ENCODE results near the gene GSC2. TPM values are rescaled to one million over a fixed set of nuclear protein-coding genes. Genes with fewer than 3 reads are reported as not detected.

GSC2 gene
- total RNA-seq, 4 donors from 2014 or later = not detected

GRCh38 chr22:19180740-19181410 lies 30.8 kb upstream of the GSC2 start:
- Histone ChIP-seq H3K27ac (peak overlapping the region in 2 of 4 donors; percentile 10 to 27), H3K4me1 (peaks cover 7 to 15% of the 10 kb centered on the region in 2 donors), H3K4me3 (no peak overlapping the region), H3K27me3 (no peaks in the 10 kb centered on the region), H3K9me3 (no peaks in the 10 kb centered on the region), H3K36me3 (peaks cover 0 to 55% of the 10 kb centered on the region in 2 donors)
- DNase-seq = no peak
- no peak for TF ChIP-seq POLR2A (IDR thresholded peaks at IDR 0.05)
- TF ChIP-seq CTCF (IDR thresholded peaks at IDR 0.05 in 4 of 5, conservative IDR thresholded peaks at IDR 0.05 in 1 of 5) = no peak
- intact Hi-C loops (cut with DNase I; ENCODE audit: low total_unique reads) (loop anchor here (5.0 kb wide), 1 partner anchor 36 kb away; no protein-coding TSS in a partner anchor), in situ Hi-C loops (cut with MboI; ENCODE audit: low sequenced_read_pairs in 4 of 4) (loop anchor here in 1 of 4 donors (25.0 kb wide), 1 partner anchor 281 kb away; no protein-coding TSS in a partner anchor)
- no peak for ATAC-seq

GRCh38 chr22:19180234-19180633 lies 30.1 kb upstream of the GSC2 start:
- H3K36me3 ChIP-seq = peaks cover 0 to 52% of the 10 kb centered on the region in 2 donors
- H3K27ac ChIP-seq = peak overlapping the region in 2 of 4 donors; percentile 10 to 94
- TF ChIP-seq CTCF (IDR thresholded peaks at IDR 0.05 in 4 of 5, conservative IDR thresholded peaks at IDR 0.05 in 1 of 5) = no peak
- no peak for TF ChIP-seq POLR2A (IDR thresholded peaks at IDR 0.05)

GRCh38 chr22:19179497-19180048 lies 29.5 kb upstream of the GSC2 start:
- DNase-seq (peak; percentile 58 to 83), ATAC-seq (peak; percentile 41 to 71)
- Histone ChIP-seq H3K27ac (peak overlapping the region; percentile 76 to 94 (median 84)), H3K9me3 (no peaks in the 10 kb centered on the region), H3K36me3 (peaks cover 0 to 48% of the 10 kb centered on the region in 2 donors), H3K27me3 (no peaks in the 10 kb centered on the region), H3K4me3 (peak overlapping the region; percentile 43 to 71 (median 61)), H3K4me1 (peaks cover 14 to 21% of the 10 kb centered on the region in 2 donors)
- in situ Hi-C loops (cut with MboI; ENCODE audit: low sequenced_read_pairs in 4 of 4) = loop anchor here in 1 of 4 donors (25.0 kb wide), 1 partner anchor 283 kb away; no protein-coding TSS in a partner anchor
- intact Hi-C loops (cut with DNase I; ENCODE audit: low total_unique reads) = loop anchor here (2.0 to 5.0 kb wide), 4 partner anchors 38 to 299 kb away; partner anchors contain the start of genes CDC45, CLTCL1, HIRA and MRPL40
- TF ChIP-seq POLR2A (IDR thresholded peaks at IDR 0.05) (no peak), CTCF (IDR thresholded peaks at IDR 0.05 in 4 of 5, conservative IDR thresholded peaks at IDR 0.05 in 1 of 5) (peak; percentile 62 to 76 (median 72))

More at GRCh38 chr22:19180234-19180633, 30.1 kb upstream of the GSC2 start:
- in situ Hi-C loops (cut with MboI; ENCODE audit: low sequenced_read_pairs in 4 of 4) (loop anchor here in 1 of 4 donors (25.0 kb wide), 1 partner anchor 282 kb away; no protein-coding TSS in a partner anchor), intact Hi-C loops (cut with DNase I; ENCODE audit: low total_unique reads) (loop anchor here (5.0 kb wide), 1 partner anchor 37 kb away; no protein-coding TSS in a partner anchor)
- no peak for ATAC-seq
- DNase-seq = no peak
- Histone ChIP-seq H3K4me3 (no peak overlapping the region), H3K27me3 (no peaks in the 10 kb centered on the region), H3K4me1 (peaks cover 7 to 15% of the 10 kb centered on the region in 2 donors), H3K9me3 (no peaks in the 10 kb centered on the region)

- TF ChIP-seq POLR2A (IDR thresholded peaks at IDR 0.05) (peak; percentile 49 to 57), CTCF (IDR thresholded peaks at IDR 0.05 in 4 of 5, conservative IDR thresholded peaks at IDR 0.05 in 1 of 5) (no peak)
- intact Hi-C loops (cut with DNase I; ENCODE audit: low total_unique reads) = loop anchor here (2.0 to 5.0 kb wide), 3 partner anchors 112 to 300 kb away; partner anchors contain the start of genes CDC45, CLTCL1, HIRA and MRPL40
- Histone ChIP-seq H3K27ac (peak within 1 kb of the TSS; percentile 76 to 97 (median 93)), H3K9me3 (no peaks in the 10 kb centered on the region), H3K4me1 (peaks cover 18 to 28% of the 10 kb centered on the region in 2 donors), H3K27me3 (no peaks in the 10 kb centered on the region), H3K36me3 (peaks cover 0 to 41% of the 10 kb centered on the region in 2 donors), H3K4me3 (peak within 1 kb of the TSS; percentile 58 to 76 (median 70))
- peak; percentile 78 to 87 for DNase-seq
- in situ Hi-C loops (cut with MboI; ENCODE audit: low sequenced_read_pairs in 4 of 4) = loop anchor here in 1 of 4 donors (25.0 kb wide), 1 partner anchor 283 kb away; no protein-coding TSS in a partner anchor
- ATAC-seq = peak; percentile 67 to 78
These were observed 28.8 kb upstream of the GSC2 start, which contains the start of gene SLC25A1 for GRCh38 chr22:19178657-19179496. Gene SLC25A1, minus strand, starts transcription at chr22:19178736. Its CDS starts 63 bp downstream, at chr22:19178673.
